K562 (cell line): ENCODE results near the gene NECAP2. TPM values are rescaled to one million over a fixed set of nuclear protein-coding genes. Genes with fewer than 3 reads are reported as not detected.

Experiments
- BHLHE40 ChIP-seq: IDR thresholded peaks from 2 replicates; pipeline ENCODE4 v1.6.1; 2011; ENCODE audit warnings: low read length, improper control_type of control experiment
- C11orf30 ChIP-seq: fragments of 450-650 bp; IDR thresholded peaks from 2 replicates; pipeline ENCODE4 v1.6.1; 2016; ENCODE audit warnings: low read depth, mild to moderate bottlenecking
- ETV6 ChIP-seq, 3 experiments: fragments of 150-350 bp in 1 of 3; sonication (generic) in 1 of 3; formaldehyde crosslinking in 1 of 3; IDR thresholded peaks; 2 replicates each; pipeline versions ENCODE4 v1.6.1 to v1.8.0; 2014 to 2022; ENCODE audit warnings: borderline replicate concordance in 2 of 3, low read depth in 2 of 3, antibody characterized with exemption in 1 of 3, low read length in 1 of 3, mild to moderate bottlenecking in 1 of 3, missing genetic modification reagents in 1 of 3
- FOXJ2 ChIP-seq: fragments of 200-800 bp; sonication (Bioruptor generic); IDR thresholded peaks from 2 replicates; pipeline ENCODE4 v1.6.1; 2016; ENCODE audit warnings: missing genetic modification characterization, missing compliant biosample characterization
- JUND ChIP-seq, 2 experiments: IDR thresholded peaks; 2 replicates in 1 of 2; 3 replicates in 1 of 2; pipeline ENCODE4 v1.6.1; 2011; ENCODE audit warnings: borderline replicate concordance in 2 of 2, low read depth in 2 of 2, low read length in 2 of 2, improper control_type of control experiment in 1 of 2, missing biosample characterization in 1 of 2, missing genetic modification characterization in 1 of 2, missing genetic modification reagents in 1 of 2
- KAT2B ChIP-seq: IDR thresholded peaks from one replicate; pipeline ENCODE4 v1.6.1; 2012; ENCODE audit warnings: low read depth, mild to moderate bottlenecking, control low read depth, inconsistent platforms, low read length, moderate library complexity
- MYC ChIP-seq, 2 experiments: fragments of 250-450 bp in 1 of 2; sonication (Bioruptor Pico) in 1 of 2; IDR thresholded peaks; 2 replicates each; pipeline versions ENCODE4 v1.5.1 to v1.6.1; 2012 to 2021; ENCODE audit warnings: low read depth in 2 of 2, borderline replicate concordance in 1 of 2, improper control_type of control experiment in 1 of 2, low read length in 1 of 2, mild to moderate bottlenecking in 1 of 2, moderate library complexity in 1 of 2
- POLR2H ChIP-seq: IDR thresholded peaks from 2 replicates; pipeline ENCODE4 v1.6.1; 2016; ENCODE audit warnings: missing genetic modification characterization, low read depth, mild to moderate bottlenecking, control low read depth, missing compliant biosample characterization, moderate library complexity
- RBM15 ChIP-seq: fragments of 200-400 bp; formaldehyde crosslinking; IDR thresholded peaks from 2 replicates; pipeline ENCODE4 v1.6.1; 2018; ENCODE audit warnings: mild to moderate bottlenecking, low read length, moderate library complexity; ENCODE audit not compliant: insufficient read depth
- RCOR1 ChIP-seq, 2 experiments: IDR thresholded peaks; 2 replicates each; pipeline ENCODE4 v1.6.1; 2012; ENCODE audit warnings: low read depth in 2 of 2, low read length in 2 of 2, borderline replicate concordance in 1 of 2, improper control_type of control experiment in 1 of 2
- SRSF9 ChIP-seq: fragments of 200-400 bp; formaldehyde crosslinking; IDR thresholded peaks from 2 replicates; pipeline ENCODE4 v1.6.1; 2017; ENCODE audit warnings: low read depth, low read length, borderline replicate concordance
- TEAD4 ChIP-seq, 2 experiments: sonication (generic) in 1 of 2; formaldehyde crosslinking in 1 of 2; IDR thresholded peaks; 2 replicates each; pipeline versions ENCODE4 v1.6.1 to v1.8.0; 2012 to 2022; ENCODE audit warnings: borderline replicate concordance in 1 of 2, inconsistent platforms in 1 of 2, low read length in 1 of 2, mild to moderate bottlenecking in 1 of 2, missing genetic modification reagents in 1 of 2
- ZNF512 ChIP-seq: IDR thresholded peaks from 2 replicates; pipeline ENCODE4 v1.6.1; 2016; ENCODE audit warnings: missing genetic modification characterization, missing compliant biosample characterization
- ZNF764 ChIP-seq: fragments of 250-450 bp; sonication (Bioruptor Pico); IDR thresholded peaks from 2 replicates; pipeline ENCODE4 v1.4.0; 2020; ENCODE audit warnings: low read depth, mild to moderate bottlenecking, moderate library complexity
- polyA plus RNA-seq, 8 experiments: library from polyadenylated mRNA; depleted of rRNA in 4 of 8; stranded (reverse) in 5 of 8; unstranded in 3 of 8; fragments of >200 nt; fragmentation: Nextera tagmentation in 2 of 8; fragmentation: Illumina TruSeq in 1 of 8; extraction: Ambion mirVana in 2 of 8; extraction: Trizol in 1 of 8; gene quantifications; 2 replicates each; pipeline versions ENCODE4 v1.2.1 to v1.2.3, GENCODE V29; 2011 to 2014; ENCODE audit warnings: inconsistent platforms in 1 of 8, missing spikeins in 1 of 8
- total RNA-seq, 7 experiments: library from RNA; depleted of rRNA in 6 of 7; stranded (reverse); fragments of >200 nt in 6 of 7; fragmentation: Illumina TruSeq in 2 of 7; extraction: Trizol in 2 of 7; gene quantifications; 2 replicates each; pipeline versions ENCODE4 v1.2.1 to v1.2.3, GENCODE V29; 2011 to 2021; ENCODE audit warnings: low replicate concordance in 1 of 7
- TF ChIP-seq, protein P1 (sequence below): sonication (generic); formaldehyde crosslinking; IDR thresholded peaks from 2 replicates; pipeline ENCODE4 v1.9.0; 2022; ENCODE audit warnings: mild to moderate bottlenecking, missing genetic modification reagents
- TF ChIP-seq, protein P2 (sequence below): fragments of 250-450 bp; sonication (Bioruptor Pico); IDR thresholded peaks from 2 replicates; pipeline ENCODE4 v1.9.0; 2021; ENCODE audit warnings: mild to moderate bottlenecking
- TF ChIP-seq, protein P3 (sequence below): fragments of 450-650 bp; IDR thresholded peaks from 2 replicates; pipeline ENCODE4 v1.6.1; 2016; ENCODE audit warnings: mild to moderate bottlenecking

The NECAP2 gene
- total and polyA plus RNA-seq, 9 of the 15 experiments (the other 6 are each of a cell fraction or from before 2014, with no cell fraction given) = 22.7 to 107 (median 79.2) TPM

GRCh38 chr1:16440470-16441281 is at the start of gene NECAP2 (continued):
- TF ChIP-seq, protein P1, sequence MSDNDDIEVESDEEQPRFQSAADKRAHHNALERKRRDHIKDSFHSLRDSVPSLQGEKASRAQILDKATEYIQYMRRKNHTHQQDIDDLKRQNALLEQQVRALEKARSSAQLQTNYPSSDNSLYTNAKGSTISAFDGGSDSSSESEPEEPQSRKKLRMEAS (CRISPR knock-in tag) = peak; percentile 99
- TF ChIP-seq POLR2H (tag) (0 out of 2 replicates have a peak, but pooled peaks have one; percentile 47), ETV6 (IDR thresholded peaks at IDR 0.05; ENCODE audit: borderline replicate concordance in 1 of 2, low read depth in 2 of 2, low read length in 1 of 2) (peak; percentile 42 to 81; a peak in 1 of 4 replicates), ETV6 (CRISPR knock-in tag; IDR thresholded peaks at IDR 0.05; ENCODE audit: borderline replicate concordance) (no peak), SRSF9 (no peak), RBM15 (no peak), ZNF512 (no peak), FOXJ2 (tag) (peak; percentile 63; the same call in 1 of the 2 replicates), C11orf30 (peak; percentile 90), JUND (IDR thresholded peaks at IDR 0.05; ENCODE audit: borderline replicate concordance, low read depth, low read length) (peak; percentile 82), JUND (tag; IDR thresholded peaks at IDR 0.05; ENCODE audit: borderline replicate concordance, low read depth, low read length) (no peak; the same call in 2 of the 3 replicates), TEAD4 (IDR thresholded peaks at IDR 0.05; ENCODE audit: low read length) (peak; percentile 63; the same call in 1 of the 2 replicates), TEAD4 (CRISPR knock-in tag; IDR thresholded peaks at IDR 0.05; ENCODE audit: borderline replicate concordance) (no peak), KAT2B (no peak), RCOR1 (IDR thresholded peaks at IDR 0.05; ENCODE audit: borderline replicate concordance in 1 of 2, low read depth in 2 of 2, low read length in 2 of 2) (peak in 1 of 2 experiments; percentile 84; a peak in 2 of 4 replicates), BHLHE40 (peak; percentile 65), MYC (IDR thresholded peaks at IDR 0.05; ENCODE audit: low read depth, low read length) (peak; percentile 99), MYC (CRISPR knock-in tag; IDR thresholded peaks at IDR 0.05; ENCODE audit: borderline replicate concordance, low read depth) (peak; percentile 84; the same call in 1 of the 2 replicates), ZNF764 (no peak)
- TF ChIP-seq, protein P2, sequence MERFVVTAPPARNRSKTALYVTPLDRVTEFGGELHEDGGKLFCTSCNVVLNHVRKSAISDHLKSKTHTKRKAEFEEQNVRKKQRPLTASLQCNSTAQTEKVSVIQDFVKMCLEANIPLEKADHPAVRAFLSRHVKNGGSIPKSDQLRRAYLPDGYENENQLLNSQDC (CRISPR knock-in tag) = 0 out of 2 replicates have a peak, but pooled peaks have one; percentile 2
- TF ChIP-seq, protein P3, sequence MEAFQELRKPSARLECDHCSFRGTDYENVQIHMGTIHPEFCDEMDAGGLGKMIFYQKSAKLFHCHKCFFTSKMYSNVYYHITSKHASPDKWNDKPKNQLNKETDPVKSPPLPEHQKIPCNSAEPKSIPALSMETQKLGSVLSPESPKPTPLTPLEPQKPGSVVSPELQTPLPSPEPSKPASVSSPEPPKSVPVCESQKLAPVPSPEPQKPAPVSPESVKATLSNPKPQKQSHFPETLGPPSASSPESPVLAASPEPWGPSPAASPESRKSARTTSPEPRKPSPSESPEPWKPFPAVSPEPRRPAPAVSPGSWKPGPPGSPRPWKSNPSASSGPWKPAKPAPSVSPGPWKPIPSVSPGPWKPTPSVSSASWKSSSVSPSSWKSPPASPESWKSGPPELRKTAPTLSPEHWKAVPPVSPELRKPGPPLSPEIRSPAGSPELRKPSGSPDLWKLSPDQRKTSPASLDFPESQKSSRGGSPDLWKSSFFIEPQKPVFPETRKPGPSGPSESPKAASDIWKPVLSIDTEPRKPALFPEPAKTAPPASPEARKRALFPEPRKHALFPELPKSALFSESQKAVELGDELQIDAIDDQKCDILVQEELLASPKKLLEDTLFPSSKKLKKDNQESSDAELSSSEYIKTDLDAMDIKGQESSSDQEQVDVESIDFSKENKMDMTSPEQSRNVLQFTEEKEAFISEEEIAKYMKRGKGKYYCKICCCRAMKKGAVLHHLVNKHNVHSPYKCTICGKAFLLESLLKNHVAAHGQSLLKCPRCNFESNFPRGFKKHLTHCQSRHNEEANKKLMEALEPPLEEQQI = 0 out of 2 replicates have a peak, but pooled peaks have one; percentile 21
